DLD1 (cell line): ENCODE data around the gene ZSCAN26.
"Not testable (repeated sequence)": the region's sequence is repeated elsewhere in the genome, so short reads cannot be mapped to it uniquely, and the experiment has no call there.

Experiments used
- in situ Hi-C: cut with HindIII; loops from 2 replicates; pipeline ENCODE4 v1.10.0; 2017; ENCODE audit warnings: low sequenced_read_pairs

ZSCAN26 gene

DNA sequence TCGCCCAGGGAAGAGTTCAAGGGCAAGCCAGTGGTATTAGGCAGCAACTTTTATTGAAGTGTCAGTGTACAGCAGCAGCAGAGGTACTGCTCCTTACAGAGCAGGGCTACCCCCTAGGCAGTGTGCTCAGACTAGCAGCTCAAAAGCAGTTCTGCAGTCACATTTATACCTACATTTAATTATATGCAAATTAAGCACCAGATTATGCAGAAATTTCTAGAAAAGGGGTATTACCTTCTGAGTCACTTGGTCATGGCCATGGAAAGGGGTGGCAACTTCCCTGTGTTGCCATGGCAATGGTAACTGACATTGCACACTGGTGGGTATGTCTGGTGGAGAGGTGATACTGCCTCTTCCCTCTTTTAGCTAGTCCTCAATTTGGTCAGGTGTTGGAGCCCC, 12.8 kb upstream of the ZSCAN26 start:
- in situ Hi-C loops = no loop called here

DNA sequence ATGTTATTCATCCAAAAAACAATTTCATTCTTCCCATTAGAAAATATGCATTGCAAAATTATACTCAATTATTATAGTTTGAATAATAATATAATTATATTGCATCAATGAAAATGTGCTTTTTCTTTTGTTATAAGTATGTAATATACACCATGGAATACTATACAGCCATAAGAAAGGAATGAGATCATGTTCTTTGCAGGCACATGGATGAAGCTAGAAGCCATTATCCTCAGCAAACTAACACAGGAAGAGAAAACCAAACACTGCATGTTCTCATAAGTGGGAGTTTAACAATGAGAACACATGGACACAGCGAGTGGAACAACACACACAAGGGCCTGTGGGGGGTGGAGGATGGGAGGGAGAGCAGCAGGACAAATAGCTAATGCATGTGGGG, 9.9 kb upstream of the ZSCAN26 start:
- in situ Hi-C loops = no loop called here

DNA sequence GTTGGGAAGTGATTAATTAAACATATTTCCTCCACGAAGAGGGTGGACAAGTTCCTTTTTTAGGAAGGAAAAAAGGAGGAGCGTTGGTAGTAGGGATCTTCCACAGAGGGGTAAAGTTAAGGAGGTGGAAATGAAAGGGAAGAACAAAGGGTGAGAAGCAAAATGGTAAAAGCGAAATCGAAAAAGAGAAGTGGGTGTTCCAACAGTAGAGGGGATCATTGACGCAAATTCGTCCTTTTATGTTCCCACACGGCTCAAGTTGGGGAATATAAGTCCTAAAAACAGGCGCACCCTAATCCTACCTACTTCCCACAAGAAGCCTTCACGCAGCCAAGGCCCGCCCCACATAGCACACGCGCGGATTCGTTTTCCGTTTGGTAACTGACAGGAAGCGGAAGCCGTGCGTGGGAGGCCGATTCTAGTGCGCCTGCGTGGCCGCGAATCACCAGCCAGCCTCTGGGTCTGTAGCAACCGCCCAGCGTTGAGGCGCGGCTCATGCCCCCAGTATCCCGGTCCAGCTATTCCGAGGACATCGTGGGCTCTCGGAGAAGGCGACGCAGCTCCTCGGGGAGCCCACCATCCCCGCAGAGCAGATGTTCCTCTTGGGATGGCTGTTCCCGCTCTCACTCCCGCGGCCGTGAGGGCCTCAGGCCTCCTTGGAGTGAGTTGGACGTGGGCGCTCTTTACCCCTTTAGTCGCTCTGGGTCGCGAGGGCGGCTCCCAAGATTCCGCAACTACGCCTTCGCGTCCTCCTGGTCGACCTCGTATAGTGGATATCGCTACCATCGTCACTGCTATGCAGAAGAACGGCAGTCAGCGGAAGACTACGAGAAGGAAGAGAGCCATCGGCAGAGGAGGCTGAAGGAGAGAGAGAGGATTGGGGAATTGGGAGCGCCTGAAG, 7.8 kb upstream of the ZSCAN26 start, which contains the start of gene NKAPL:
NKAPL (plus strand) TSS at position 421 of the 901 bp plus-strand sequence; CDS start at position 496, 75 bp downstream.
- in situ Hi-C loops = no loop called here

DNA sequence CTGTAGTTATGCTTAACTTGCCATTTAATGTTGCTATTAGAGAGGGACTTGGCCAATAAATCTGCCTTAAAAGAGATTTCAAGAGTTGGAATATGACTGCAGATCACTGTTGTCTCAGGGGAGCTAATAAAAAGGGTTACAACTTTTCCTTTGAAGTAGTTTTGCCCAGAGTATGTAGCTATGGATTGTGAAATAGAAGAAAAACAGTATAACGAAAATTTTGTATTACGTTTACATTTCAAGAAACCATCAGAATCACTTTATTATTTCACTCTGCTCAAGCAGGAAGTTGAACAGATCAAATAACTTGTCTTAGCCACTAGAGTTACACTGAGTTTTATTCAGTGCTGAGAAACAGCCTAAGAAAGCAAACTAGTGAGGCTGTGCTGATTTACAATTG, 3.0 kb upstream of the ZSCAN26 start:
- in situ Hi-C loops = no loop called here

DNA sequence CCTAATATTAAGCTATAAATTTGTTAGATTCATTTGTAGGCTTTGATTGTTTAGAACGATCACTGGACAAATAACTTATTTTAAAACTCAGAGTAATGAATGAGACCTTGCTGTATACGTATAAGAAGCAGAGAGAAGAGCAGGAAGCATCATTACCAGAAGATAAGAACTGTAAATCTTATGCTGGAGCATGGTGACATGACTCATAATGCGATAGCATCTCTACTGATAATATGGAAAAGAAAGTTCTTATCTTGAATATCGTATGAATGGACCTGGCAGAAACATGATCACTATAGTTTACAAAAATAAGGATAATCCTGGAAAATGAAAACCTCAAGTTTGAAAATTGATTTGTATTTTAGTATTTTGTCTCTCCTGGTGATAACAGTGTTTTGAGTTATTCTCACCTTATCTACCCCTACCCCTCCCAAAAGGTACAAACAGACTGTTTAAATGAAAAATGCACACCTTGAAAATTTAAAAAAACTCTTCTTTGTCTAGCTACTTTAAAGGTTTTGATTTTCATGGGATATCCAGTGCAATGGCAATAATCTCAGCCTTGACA, 2.0 kb upstream of the ZSCAN26 start:
- in situ Hi-C loops = no loop called here

DNA sequence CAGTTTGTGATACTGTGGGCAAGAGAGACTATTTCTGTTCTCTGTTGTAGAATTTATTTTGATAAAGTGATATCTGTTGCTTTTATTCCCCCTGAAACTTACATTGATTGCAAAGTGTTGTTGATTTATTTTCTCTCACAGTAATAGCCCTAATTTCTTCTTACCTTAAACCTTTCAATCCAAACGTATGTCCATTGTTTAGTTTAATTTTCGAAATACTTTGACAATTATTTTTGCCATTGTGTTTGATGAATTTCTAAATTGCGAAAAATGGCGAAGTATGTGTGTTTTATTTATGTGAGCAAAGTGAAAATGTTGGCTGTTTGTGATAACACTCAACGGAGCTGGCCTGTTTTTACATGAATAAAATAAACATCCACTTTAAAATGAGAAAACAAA, 381 bp upstream of the ZSCAN26 start:
- in situ Hi-C loops = no loop called here

DNA sequence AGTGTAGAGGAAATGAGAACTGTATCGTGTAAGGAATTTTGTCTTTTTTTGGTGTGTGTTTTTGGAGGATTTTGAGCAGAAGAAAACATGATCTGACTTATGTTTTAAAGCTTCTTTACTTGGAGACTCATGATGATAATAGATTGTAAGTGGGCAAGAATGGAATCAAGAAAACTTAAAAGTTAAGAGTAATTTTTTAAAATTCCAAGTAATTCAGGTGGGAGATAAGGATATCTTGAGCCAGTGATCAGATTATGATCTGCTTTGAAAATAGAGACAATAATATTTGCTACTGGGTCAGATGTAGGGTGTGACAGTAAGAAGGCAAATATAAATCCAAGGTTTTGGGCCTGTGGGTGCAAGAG, 734 bp downstream of the ZSCAN26 start:
- in situ Hi-C loops = no loop called here

DNA sequence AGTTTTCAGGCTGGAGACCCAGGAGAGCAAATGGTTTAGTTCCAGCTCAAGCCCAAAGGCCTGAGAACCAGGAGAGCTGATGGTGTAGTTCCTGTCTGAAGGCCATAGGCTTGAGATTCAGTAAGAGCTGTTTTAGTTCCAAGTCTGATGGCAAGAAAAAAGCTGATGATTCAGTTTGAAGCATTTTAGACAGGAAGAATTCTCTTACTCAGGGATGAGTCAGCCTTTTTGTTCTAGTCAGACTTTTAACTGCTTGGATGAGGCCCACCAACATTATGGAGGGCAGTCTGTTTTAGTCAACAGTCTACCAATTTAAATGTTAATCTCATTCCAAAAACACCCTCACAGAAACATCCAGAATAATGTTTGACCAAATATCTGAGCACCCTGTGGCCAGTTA, 2.5 kb downstream of the ZSCAN26 start:
- in situ Hi-C loops = no loop called here

DNA sequence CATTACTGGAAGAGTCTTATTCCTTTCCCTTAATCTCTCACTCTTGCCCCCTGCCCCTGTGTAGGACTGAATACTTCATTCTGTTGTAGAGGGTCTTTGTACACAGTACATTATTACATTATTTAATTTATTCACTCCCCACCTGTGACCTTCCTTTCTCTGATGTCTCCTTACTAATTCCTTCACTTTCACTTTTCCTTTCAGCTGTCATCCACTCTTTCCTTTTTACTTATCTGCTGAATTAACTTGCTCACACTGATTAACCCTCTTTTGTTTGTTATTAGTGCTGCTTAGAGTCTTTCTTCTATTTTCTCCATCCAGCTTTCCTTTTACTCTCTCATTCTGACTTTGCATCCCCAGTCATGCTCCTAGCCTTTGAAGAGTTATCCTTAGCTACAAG, 7.9 kb downstream of the ZSCAN26 start:
- in situ Hi-C loops = no loop called here

DNA sequence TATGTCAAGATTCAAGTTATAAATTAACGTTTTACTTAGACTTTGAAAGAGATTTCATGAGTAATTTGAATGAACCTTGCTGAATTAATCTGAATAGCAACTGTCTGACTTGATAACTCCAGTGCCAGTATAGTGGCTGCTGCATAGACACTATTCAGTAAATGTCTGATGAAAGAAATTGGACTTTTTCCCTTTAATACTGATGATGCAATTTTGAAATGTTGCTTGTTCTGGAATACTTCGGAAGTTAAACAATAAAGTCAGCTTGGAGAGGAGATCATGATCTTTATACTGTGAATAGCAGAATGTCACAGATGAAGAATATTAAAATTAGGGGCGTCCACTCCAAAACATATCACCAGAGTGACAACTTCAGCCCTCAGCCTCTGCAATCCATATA, 10.8 kb downstream of the ZSCAN26 start:
- in situ Hi-C loops = no loop called here

DNA sequence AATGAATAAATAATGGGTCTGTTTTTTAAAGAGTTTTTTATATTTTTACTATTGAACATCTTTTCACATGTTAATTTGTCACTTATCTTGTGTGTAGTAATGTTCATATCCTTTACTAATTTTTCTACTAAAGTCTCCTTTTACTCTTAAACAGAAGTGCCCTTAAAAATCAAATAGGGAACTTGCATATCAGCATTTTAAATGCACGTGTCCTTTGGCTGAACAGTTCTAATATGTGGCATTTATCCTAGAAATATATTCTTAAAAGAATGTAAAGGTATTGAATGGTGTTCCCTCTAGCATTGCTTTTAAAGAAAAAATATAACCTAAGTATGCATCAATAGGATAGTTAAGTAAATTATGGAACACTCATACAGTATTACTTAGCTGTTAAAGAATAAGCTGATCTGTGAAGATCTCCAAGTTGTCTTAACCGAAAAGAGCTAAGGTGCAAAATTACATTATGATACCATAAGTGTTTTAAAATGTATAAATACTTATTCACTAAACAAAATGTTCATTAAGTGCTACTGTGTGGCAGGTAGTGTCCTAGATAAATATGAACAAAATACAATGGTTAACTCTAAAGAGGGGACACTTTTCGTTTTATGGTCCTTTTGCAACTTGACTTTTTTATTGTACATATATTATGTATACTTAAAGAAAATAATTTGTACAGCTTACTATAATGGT, 13.8 kb downstream of the ZSCAN26 start:
- in situ Hi-C loops = no loop called here

DNA sequence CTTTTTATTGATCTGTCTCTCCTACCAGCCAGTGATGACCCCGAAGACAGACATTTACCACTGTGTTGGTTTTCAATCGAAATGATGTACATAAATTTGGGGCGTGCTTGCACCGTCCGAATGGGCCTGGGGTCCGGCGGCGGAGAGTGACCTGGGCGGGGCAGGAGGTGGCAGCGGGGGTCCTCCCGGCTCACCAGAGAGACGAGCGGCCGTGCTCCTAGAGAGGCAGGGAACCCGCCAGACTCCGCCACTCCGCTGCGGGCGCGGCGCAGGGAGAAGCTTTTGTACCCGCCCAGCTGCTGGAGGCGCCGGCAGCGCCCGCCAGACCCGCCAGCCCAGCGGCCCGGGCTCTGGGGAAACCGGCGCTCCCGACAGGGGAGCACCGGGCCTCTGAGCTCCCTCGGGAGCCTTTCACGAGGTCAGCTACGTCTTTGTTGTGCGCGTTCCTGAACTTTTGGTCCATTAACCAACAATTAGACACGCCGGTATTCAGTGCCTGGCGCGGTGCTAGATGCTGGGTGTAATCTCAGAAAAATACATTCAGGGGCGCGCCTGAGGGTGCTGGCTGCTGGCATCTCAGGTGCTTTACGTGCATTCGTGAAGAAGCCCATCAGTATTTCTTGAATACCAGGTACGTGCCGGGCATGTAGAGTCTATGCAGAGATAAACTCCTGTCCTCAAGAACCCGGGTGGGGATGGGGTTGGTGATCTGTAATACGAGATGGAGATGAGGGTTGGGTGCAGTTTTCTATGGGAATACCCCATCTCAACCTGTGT, 14.5 kb downstream of the ZSCAN26 start, which contains the start of gene PGBD1:
PGBD1 (plus strand) TSS at position 285 of the 777 bp plus-strand sequence. CDS start 2,242 bp downstream, outside the sequence.
- in situ Hi-C loops = no loop called here

DNA sequence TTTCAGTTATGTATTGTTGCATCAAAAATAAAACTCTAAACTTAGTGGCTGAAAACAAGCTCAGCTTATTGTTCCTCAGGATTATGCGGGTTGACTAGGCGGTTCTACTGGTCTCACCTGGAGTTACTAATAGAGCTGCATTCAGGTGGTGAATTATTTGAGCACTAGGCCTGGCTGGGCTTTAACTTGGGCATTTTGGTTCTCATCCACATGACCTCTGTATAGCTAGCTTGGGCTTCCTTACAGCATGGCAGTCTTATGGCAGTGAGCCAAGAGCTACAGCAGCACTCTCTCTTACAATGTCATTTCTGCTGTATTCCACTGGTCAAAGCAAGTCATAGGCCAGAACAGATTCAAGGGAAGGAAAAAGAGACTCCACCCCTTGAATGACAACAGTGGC, 16.0 kb downstream of the ZSCAN26 start:
- in situ Hi-C loops = no loop called here

DNA sequence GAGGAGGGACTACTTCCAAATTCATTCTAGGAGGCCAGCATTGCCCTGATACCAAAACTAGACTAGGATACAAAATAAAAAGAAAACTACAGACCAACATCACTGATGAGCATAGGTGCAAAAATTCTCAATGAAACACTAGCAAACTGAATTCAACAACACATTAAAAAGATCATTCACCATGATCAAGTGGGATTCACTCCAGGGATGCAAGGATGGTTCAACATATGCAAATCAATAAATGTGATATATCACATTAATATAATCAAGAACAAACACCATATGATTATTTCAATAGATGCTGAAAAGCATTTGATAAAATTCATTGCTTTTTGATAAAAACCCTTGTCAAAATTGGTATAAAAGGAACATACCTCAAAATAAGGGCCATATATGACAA, 24.6 kb downstream of the ZSCAN26 start:
- in situ Hi-C loops = no loop called here

DNA sequence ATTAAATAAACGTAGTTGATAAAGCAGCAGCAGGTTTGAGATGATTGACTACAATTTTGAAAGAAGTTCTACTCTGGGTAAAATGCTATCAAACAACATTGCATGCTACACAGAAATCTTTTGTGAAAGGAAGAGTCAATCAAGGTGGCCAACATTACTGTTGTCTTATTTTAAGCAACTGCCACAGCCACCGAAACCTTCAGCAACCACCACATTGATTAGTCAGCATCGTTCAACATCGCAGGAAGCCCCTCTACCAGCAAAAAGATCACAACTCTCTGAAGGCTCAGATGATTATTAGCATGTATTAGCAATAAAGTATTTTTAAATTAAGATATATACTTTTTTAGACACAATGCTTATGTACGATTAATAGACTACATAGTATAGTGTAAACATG, 28.4 kb downstream of the ZSCAN26 start:
- in situ Hi-C loops = no loop called here

DNA sequence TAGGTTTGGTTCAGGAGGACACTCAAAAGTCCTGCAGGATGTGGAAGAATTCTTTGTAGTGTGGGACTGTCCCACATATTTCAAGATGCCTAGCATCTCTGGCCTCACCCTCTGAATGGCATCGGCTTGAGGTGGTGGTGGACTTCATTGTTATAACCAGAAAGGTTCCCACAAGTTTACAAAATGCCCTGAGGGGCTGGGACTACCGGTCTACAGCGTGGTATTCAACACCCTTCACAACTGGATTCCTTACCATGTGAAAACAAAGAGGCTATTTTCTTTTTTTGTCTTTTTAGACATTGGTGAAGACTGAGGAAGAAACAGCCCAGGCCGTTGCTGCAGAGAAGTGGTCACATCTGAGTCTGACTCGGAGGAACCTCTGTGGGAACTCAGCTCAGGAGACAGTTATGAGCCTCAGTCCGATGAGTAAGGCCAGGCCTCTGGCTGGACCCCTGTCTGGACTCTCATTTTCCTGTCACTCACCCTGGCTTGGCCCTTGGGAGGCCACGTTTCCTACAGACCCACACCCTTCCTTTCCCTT, 29.6 kb downstream of the ZSCAN26 start:
- in situ Hi-C loops = no loop called here

DNA sequence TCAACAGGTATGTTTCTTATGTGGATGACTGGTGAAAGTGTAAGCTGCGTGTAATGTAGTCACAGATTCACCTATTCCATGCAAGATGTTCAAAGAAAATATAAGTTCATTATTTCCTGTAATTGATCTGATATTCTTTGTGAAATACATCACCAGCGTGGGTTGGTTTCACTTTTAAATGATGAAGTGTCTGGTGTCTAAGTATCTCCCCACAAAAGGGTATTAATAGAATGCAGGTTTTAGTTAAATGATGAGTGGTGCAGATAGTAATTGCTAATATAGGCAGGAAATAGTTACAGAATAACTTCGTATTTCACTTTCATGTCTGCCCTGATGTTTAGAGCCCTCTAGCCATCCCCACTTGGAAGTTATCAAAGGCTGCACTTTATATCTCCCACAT, 36.6 kb downstream of the ZSCAN26 start:
- in situ Hi-C loops = no loop called here

DNA sequence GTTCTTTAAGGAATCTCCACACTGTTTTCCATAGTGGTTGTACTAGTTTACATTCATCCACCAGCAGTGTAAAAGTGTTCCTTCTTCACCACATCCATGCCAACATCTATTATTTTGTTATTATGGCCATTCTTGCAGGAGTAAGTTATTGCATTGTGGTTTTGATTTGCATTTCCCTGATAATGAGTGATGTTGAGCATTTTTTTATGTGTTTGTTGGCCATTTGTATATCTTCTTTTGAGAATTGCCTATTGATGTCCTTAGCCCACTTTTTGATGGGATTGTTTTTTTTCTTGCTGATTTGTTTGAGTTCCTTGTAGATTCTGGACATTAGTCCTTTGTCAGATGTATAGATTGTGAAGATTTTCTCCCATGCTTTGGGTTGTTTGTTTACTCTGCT, 39.4 kb downstream of the ZSCAN26 start:
- in situ Hi-C loops = not testable (repeated sequence)

DNA sequence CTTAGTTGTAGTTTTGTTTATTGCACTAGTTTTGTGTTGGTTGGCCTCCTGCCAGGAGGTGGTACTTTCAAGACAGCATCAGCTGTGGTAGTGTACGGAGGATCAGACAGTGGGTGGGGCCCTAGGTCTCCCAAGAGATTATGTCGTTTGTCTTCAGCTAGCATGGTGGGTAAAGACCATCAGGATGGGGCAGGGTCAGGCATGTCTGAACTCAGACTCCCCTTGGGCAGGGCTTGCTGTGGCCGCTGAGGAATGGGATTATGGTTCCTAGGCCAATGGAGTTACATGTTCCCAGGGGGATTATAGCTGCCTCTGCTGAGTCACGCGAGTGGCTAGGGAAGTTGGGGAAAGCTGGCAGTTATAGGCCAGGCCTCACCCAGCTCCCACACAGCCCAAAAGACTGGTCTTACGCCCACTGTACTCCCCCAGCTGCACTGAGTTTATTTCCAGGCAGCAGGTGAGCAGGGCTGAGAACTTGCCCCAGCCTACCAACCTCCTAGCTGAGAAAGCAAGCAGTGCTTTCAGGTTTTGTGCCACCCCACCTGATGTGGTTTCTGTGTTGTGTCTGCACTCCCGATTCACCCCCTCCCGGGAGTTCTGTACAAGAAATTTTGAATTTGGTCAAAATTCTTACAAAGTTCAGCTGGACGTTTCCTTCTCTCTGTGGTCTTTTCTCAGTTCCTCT, 44.3 kb downstream of the ZSCAN26 start:
- in situ Hi-C loops = no loop called here

DNA sequence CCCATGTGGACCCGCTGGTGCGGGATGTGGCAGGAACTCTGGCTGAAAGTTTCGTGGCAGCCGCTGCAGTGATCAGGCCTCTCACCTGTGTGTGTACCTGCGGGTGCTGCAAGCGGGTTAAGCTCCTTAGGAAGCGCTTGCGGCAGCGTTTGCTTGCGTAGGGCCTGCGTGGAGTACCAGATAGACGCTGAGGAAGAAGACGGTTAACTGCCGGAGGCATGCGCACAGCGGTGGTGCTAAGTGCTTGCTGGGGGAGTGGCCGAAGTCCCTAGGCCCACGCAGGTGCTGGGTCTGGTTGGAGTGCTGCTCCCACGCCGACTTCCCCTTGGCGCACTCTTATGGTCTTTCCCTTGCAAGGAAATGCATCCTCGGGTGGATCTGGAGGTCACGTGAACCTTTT, 46.0 kb downstream of the ZSCAN26 start:
- in situ Hi-C loops = no loop called here
